ENCODE data around the gene RBM4.
"Not testable (repeated sequence)": the region's sequence is repeated elsewhere in the genome, so short reads cannot be mapped to it uniquely, and the experiment has no call there.

RBM4 gene
- total RNA-seq, result 72.8 to 109 (median 96.2) reads per million in 4 donors

GRCh38 chr11:66638177-66639065 lies at the start of gene RBM4:
Gene RBM4 (plus strand): TSS chr11:66638703. CDS start chr11:66639712, 1,009 bp downstream.
- DNase-seq, result peak; percentile 91 to 99 (median 96)

- not testable (repeated sequence) for DNase-seq
Observed at GRCh38 chr11:66589315-66589714, 49.2 kb upstream of the RBM4 start.

GRCh38 chr11:66589996-66590675 lies 48.4 kb upstream of the RBM4 start:
- DNase-seq, result no peak

GRCh38 chr11:66591175-66591574 lies 47.3 kb upstream of the RBM4 start:
- no peak for DNase-seq

- DNase-seq, result peak; percentile 97 to 99 (median 99)
Observed at GRCh38 chr11:66592457-66593302, 45.8 kb upstream of the RBM4 start, which contains the start of the genes CCDC87 and CCS. Gene CCDC87 (minus strand): TSS chr11:66593063. CDS start chr11:66593015, 48 bp downstream. Gene CCS (plus strand): TSS chr11:66593185. CDS start chr11:66593262, 77 bp downstream.

- DNase-seq, result no peak
Observed at GRCh38 chr11:66593303-66593635, 45.2 kb upstream of the RBM4 start.

- no peak for DNase-seq
Observed at GRCh38 chr11:66593650-66594049, 44.9 kb upstream of the RBM4 start.

- DNase-seq, result no peak
Observed at GRCh38 chr11:66595245-66595904, 43.1 kb upstream of the RBM4 start.

GRCh38 chr11:66598993-66599392 lies 39.5 kb upstream of the RBM4 start:
- no peak for DNase-seq

GRCh38 chr11:66600219-66600618 lies 38.3 kb upstream of the RBM4 start:
- no peak for DNase-seq

- DNase-seq, result no peak
Observed at GRCh38 chr11:66600631-66601233, 37.8 kb upstream of the RBM4 start.

GRCh38 chr11:66603072-66603471 lies 35.4 kb upstream of the RBM4 start:
- no peak for DNase-seq

GRCh38 chr11:66604155-66604554 lies 34.3 kb upstream of the RBM4 start:
- DNase-seq, result no peak

- not testable (repeated sequence) for DNase-seq
Observed at GRCh38 chr11:66606608-66607007, 31.9 kb upstream of the RBM4 start.

- DNase-seq, result no peak
Observed at GRCh38 chr11:66607126-66607834, 31.2 kb upstream of the RBM4 start.

- DNase-seq, result no peak
Observed at GRCh38 chr11:66609721-66610617, 28.5 kb upstream of the RBM4 start.

- no peak for DNase-seq
Observed at GRCh38 chr11:66612458-66612857, 26.0 kb upstream of the RBM4 start.

GRCh38 chr11:66614073-66614472 lies 24.4 kb upstream of the RBM4 start:
- DNase-seq, result no peak

- DNase-seq, result peak; percentile 97 to 99 (median 98)
Observed at GRCh38 chr11:66616379-66617154, 21.9 kb upstream of the RBM4 start, which contains the start of gene RBM14. Gene RBM14 (plus strand): TSS chr11:66616630. CDS start chr11:66616721, 91 bp downstream.

Data from T-helper 1 cell (primary cell).